Effector memory CD8-positive, alpha-beta T cell (primary cell): ENCODE measurements around the gene DOCK9.
"Not testable (repeated sequence)": the region's sequence is repeated elsewhere in the genome, so short reads cannot be mapped to it uniquely, and the experiment has no call there.

Source experiments
- ATAC-seq: fragments of 150-1000 bp; cut with Tn5 transposase; replicated peaks from 2 replicates; pipeline ENCODE4 v1.10.0; 2021; ENCODE audit warnings: mild to moderate bottlenecking, moderate library complexity
- DNase-seq, 3 experiments: peaks; one replicate each; pipeline ENCODE4 v3.0.0; 2021
- H3K27ac Mint-ChIP-seq, 2 donors: one replicate each; pipeline ENCODE4 v1.8.0; 2022; ENCODE audit warnings: mild to moderate bottlenecking in 2 of 2, mixed read lengths in 2 of 2, moderate library complexity in 2 of 2
- H3K27me3 Mint-ChIP-seq, 2 donors: one replicate each; pipeline ENCODE4 v1.8.0; 2022; ENCODE audit warnings: mixed read lengths in 2 of 2
- H3K36me3 Mint-ChIP-seq: one replicate; pipeline ENCODE4 v1.8.0; 2022; ENCODE audit warnings: mild to moderate bottlenecking, moderate library complexity, mixed read lengths; ENCODE audit not compliant: insufficient read depth
- H3K4me1 Mint-ChIP-seq, 2 donors: one replicate each; pipeline ENCODE4 v1.8.0; 2022; ENCODE audit warnings: low read depth in 2 of 2, mixed read lengths in 2 of 2
- H3K4me3 Mint-ChIP-seq, 2 donors: one replicate each; pipeline ENCODE4 v1.8.0; 2022; ENCODE audit warnings: mild to moderate bottlenecking in 2 of 2, mixed read lengths in 2 of 2, moderate library complexity in 2 of 2
- H3K9me3 Mint-ChIP-seq, 2 donors: one replicate each; pipeline ENCODE4 v1.8.0; 2022; ENCODE audit warnings: mixed read lengths in 2 of 2

Gene DOCK9

DNA sequence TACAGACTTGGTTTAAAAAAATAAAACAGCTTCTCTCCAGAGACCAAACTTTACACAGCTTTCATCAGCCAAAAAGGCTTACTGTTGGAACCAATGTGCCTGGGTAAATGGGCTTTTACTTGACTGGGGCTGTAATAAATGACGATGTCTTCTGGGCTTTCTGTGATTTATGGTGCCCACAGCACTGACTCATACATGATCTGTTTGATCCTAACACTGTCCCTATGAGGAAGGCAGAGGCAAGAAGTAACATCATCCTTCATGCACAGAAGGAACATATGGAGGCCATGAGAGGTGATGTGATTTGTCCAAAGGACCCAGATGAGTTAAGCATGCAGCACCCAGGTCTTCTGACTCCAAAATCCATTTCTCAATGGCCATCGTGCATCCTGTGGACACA is 77.4 kb downstream of the DOCK9 start:
- H3K27ac Mint-ChIP-seq, result no peak overlapping the region
- DNase-seq (no peak), ATAC-seq (no peak)
- H3K4me3 Mint-ChIP-seq, result no peak overlapping the region
- H3K36me3 Mint-ChIP-seq, result peaks cover 37% of the 10 kb centered on the region
- H3K27me3 Mint-ChIP-seq, result no peaks in the 10 kb centered on the region
- H3K9me3 Mint-ChIP-seq, result no peaks in the 10 kb centered on the region
- peaks cover 6 to 8% of the 10 kb centered on the region in 2 donors for H3K4me1 Mint-ChIP-seq

DNA sequence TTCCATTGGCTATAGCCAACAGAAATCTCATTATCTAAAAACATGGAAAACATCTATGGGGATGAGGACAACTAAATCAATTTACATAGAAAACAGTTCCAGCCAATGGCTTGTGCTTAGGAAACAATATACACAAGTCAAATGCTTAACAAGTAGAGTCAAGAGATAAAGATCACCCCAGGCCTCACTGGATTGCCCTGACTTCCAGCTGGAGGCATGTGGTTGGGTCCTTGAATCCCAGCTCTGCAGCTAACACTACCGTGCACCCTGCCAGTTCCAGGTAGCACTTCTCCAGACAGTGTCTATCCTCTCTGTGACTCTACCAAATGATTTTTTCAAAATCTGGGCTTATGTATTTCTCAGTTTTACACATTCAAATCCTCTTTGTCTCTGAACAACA is 80.2 kb downstream of the DOCK9 start:
- Mint-ChIP-seq H3K27me3 (no peaks in the 10 kb centered on the region), H3K4me3 (no peak overlapping the region), H3K36me3 (peaks cover 30% of the 10 kb centered on the region), H3K9me3 (no peaks in the 10 kb centered on the region), H3K4me1 (peaks cover 5 to 6% of the 10 kb centered on the region in 2 donors), H3K27ac (peak overlapping the region in 1 of 2 donors; percentile 3)
- ATAC-seq (no peak), DNase-seq (no peak)

DNA sequence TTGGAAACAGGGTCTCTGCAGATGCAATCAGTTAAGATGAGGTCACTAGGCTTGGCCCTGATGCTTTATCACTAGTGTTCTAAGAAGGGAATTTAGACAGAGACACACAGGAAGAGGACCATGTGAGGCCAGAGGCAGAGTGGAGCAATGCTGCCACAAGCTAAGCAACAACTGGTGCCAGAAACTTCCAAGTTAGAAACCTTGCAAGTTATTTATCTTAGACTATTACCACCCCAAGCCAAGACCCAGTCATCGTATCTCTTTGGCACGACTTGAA is 81.1 kb downstream of the DOCK9 start:
- no peak for ATAC-seq
- DNase-seq, result no peak
- H3K4me3 Mint-ChIP-seq, result no peak overlapping the region
- no peaks in the 10 kb centered on the region for H3K9me3 Mint-ChIP-seq
- H3K36me3 Mint-ChIP-seq, result peaks cover 32% of the 10 kb centered on the region
- H3K27me3 Mint-ChIP-seq, result no peaks in the 10 kb centered on the region
- H3K4me1 Mint-ChIP-seq, result peaks cover 5 to 6% of the 10 kb centered on the region in 2 donors
- peak overlapping the region; percentile 3 to 27 for H3K27ac Mint-ChIP-seq

DNA sequence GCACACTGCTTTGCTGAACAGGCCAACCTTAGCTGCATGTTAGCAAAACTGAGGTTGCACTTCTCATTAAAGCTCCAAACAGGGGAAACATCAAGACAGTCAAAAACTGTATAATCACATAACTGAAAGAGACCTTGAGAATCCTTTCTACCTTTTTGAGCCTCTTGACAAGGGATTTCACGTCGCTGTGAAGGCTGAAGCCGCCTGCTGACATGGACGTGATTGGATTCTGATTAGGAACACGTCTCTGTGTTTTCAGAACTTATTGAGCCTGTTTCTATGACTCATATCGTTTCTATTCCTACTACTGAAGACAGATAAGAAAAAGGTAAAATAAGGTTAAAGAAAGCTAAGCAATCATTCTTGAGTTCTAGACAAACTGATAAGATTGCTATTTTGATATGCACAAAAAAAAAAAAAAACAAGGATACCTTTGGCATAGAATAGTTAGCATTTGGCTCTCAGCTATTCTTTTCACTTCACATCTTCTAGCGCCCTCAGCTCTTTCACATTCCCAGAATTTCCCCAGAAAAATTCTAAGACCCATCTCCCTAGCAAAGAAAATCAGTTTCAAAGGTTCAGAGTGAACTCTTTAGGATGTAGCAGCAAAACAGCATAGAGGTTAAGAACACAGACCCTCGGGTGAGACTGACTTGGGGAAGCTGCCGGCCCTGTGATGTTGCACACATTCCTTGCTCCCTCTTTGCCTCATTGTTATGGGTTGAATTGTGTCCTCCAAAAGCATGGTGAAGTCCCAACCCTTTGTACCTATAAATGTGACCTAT is 81.6 kb downstream of the DOCK9 start:
- H3K36me3 Mint-ChIP-seq, result peaks cover 36% of the 10 kb centered on the region
- peaks cover 5 to 6% of the 10 kb centered on the region in 2 donors for H3K4me1 Mint-ChIP-seq
- ATAC-seq (no peak), DNase-seq (no peak)
- H3K27me3 Mint-ChIP-seq, result no peaks in the 10 kb centered on the region
- H3K4me3 Mint-ChIP-seq, result no peak overlapping the region
- peak overlapping the region; percentile 3 to 27 for H3K27ac Mint-ChIP-seq
- no peaks in the 10 kb centered on the region for H3K9me3 Mint-ChIP-seq

DNA sequence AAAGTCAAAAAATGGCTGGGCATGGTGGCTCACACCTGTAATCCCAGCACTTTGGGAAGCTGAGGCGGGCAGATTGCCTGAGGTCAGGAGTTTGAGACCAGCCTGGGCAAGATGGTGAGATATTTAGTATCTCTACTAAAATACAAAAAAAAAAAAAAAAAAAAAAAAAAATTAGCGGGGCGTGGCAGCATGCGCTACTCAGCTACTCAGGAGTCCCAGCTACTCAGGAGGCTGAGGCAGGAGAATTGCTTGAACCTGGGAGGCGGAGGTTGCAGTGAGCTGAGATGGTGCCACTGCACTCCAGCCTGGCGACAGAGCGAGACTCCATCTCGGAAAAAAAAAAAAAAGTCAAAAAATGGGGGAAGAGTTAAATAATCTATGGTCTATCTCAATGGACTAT is 83.0 kb downstream of the DOCK9 start:
- not testable (repeated sequence) for DNase-seq, H3K27ac Mint-ChIP-seq, ATAC-seq, H3K4me1 Mint-ChIP-seq, H3K4me3 Mint-ChIP-seq, H3K9me3 Mint-ChIP-seq, H3K27me3 Mint-ChIP-seq
- peaks cover 28% of the 10 kb centered on the region for H3K36me3 Mint-ChIP-seq

DNA sequence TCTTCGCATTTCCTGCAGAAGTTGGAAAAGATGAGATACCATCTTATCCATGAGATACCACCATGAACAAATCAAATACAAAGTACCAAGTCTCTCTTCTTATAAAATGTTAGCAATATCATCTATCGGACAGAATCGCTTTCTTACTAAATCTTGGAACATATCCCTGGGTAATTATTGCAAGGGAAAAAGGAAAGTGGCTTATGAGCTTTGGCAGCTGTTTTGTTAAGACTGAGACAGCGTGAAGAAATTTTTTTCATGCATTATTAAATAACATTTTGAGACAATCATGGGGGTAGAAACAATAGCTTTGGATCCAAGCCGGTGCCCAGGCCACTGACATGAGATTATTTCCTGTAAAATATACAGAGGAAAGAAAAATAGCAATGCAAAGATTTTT is 84.5 kb downstream of the DOCK9 start:
- Mint-ChIP-seq H3K4me1 (peaks cover 5 to 6% of the 10 kb centered on the region in 2 donors), H3K27me3 (no peaks in the 10 kb centered on the region), H3K9me3 (no peaks in the 10 kb centered on the region), H3K27ac (no peak overlapping the region), H3K4me3 (no peak overlapping the region), H3K36me3 (peaks cover 32% of the 10 kb centered on the region)
- DNase-seq, result no peak
- no peak for ATAC-seq

DNA sequence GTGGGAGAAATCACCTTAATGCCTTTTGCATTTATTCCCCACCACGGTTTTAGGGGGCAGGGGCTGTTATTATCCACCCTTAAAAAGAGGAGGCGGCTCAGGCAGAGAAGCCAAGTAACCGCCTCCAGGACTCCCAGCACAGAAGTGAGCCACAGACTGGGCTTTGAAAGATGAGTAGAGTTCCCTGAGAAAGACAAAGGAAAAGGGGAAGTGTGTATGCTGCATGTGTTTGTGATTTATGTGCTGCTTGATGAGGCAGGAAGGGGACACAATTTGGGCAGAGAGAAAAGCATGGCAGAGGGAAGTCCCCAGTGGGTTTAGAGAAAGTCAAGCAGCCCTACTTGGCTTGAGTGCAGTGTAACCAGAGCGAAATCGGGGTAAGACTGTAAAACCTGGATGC is 85.0 kb downstream of the DOCK9 start:
- Mint-ChIP-seq H3K36me3 (peaks cover 32% of the 10 kb centered on the region), H3K27me3 (no peaks in the 10 kb centered on the region), H3K4me1 (peaks cover 5 to 6% of the 10 kb centered on the region in 2 donors), H3K9me3 (no peaks in the 10 kb centered on the region), H3K4me3 (no peak overlapping the region), H3K27ac (no peak overlapping the region)
- DNase-seq, result no peak
- ATAC-seq, result no peak

DNA sequence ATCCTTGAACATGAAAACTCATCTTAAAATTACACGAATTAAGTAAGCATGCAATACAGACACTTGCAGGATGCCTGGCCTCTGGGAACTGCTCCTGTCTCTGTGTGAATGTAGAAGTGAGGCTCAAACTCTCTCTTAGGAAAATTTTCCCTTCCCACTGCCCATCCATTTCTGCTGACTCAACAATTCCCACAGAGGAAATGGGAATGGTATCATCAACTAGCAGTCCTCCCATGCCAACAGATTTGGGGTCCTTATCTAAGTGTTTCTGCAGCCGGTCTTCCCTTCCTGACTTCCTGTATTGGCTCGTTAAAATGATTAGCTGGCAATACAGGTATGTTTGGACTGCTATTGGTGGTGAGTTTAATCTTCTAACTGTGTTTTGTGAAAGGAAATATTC is 85.8 kb downstream of the DOCK9 start:
- Mint-ChIP-seq H3K36me3 (peaks cover 34% of the 10 kb centered on the region), H3K27ac (no peak overlapping the region), H3K4me1 (peaks cover 1 to 2% of the 10 kb centered on the region in 2 donors), H3K9me3 (no peaks in the 10 kb centered on the region), H3K4me3 (no peak overlapping the region), H3K27me3 (no peaks in the 10 kb centered on the region)
- DNase-seq, result no peak
- no peak for ATAC-seq

DNA sequence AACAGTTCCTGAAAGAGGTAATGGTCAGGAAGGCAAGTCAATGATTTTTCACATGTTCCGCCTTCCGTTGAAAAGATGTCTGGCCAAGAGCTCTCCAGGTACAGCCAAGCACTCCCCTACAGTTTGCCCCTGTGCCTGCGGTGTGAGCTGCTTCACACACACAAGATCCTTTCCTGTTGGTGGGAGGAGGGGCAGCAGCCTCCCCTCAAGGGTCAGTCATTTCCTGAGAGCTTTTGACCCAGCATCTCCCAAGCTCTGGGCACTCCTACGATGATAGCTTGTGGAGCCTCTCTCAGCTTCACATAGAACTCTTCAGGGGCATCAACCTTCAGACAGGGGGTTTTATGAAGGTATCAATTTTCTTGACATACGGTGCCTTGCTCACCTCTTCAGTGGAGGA is 86.9 kb downstream of the DOCK9 start:
- Mint-ChIP-seq H3K36me3 (peaks cover 37% of the 10 kb centered on the region), H3K27ac (peak overlapping the region in 1 of 2 donors; percentile 12), H3K4me1 (no peaks in the 10 kb centered on the region), H3K27me3 (no peaks in the 10 kb centered on the region), H3K4me3 (no peak overlapping the region), H3K9me3 (no peaks in the 10 kb centered on the region)
- ATAC-seq (no peak), DNase-seq (no peak)

DNA sequence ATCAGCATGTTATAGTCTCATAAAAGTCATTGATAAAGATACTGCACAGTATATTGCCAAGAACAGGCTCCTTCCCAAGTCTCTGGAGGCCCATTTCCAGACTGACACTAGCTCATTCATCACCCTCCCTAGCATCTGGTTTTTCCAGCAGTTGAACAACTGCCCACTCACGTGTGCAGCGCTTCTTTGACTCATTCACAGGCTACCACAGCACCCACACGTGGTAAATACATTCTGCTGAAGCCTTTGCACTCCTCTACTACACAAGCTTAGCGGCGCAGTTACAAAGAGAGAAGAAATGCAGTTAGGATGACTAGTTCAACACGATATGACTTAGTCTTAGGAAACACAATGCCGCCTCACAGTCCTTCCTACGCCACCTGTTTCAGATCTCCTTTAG is 87.7 kb downstream of the DOCK9 start:
- Mint-ChIP-seq H3K36me3 (peaks cover 44% of the 10 kb centered on the region), H3K27ac (peak overlapping the region in 1 of 2 donors; percentile 12), H3K4me1 (no peaks in the 10 kb centered on the region), H3K9me3 (no peaks in the 10 kb centered on the region), H3K4me3 (no peak overlapping the region), H3K27me3 (no peaks in the 10 kb centered on the region)
- no peak for DNase-seq
- ATAC-seq, result no peak

DNA sequence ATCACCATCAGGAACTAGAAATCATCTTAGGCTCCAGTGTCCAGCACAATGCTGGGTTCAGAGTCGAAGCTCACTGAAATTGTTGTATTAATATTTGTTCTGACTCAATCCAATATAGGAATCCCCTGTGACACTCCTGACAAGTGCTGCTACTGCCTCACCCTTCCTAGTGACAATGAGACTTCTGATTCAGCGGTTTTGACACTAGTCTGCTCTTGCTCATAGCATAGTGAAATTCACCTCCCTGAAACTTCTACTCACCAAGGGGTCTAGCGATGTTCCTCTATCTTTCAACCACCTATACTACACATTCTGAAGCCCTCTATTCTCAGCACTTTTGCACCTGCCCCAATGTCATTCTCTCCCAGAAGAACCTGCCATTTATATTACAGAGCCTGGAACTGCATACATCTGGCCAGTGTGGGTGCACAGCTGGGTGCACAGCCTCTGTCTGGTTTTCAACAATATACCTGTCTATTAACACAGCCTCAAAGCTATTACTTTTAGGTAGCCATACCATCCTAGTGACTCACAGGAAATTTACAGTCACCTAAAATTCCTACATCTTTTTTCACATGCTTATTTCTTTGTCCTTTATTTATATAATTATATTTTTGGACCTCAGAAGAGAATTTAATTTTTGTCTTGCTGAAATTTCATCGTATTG is 88.3 kb downstream of the DOCK9 start:
- peaks cover 50% of the 10 kb centered on the region for H3K36me3 Mint-ChIP-seq
- H3K4me1 Mint-ChIP-seq, result no peaks in the 10 kb centered on the region
- ATAC-seq, result no peak

DNA sequence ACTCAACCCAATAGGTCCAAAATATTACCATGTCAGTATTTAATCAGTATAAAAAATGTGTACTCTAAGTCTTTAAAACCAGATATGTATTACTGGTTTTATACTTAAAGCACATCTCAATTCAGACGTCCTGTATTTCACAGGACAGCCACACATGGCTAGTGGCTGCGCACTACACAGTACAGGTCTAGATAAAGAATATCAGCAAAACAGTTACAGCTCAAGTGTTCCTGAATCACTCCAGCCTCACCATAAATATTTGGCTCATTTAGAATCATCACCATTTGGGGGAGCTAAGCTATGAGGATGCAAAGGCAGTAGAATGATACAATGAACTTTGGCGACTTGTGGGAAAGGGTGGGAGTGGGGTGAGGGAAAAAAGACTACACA is 89.0 kb downstream of the DOCK9 start:
- Mint-ChIP-seq H3K9me3 (no peaks in the 10 kb centered on the region), H3K27me3 (no peaks in the 10 kb centered on the region), H3K4me1 (no peaks in the 10 kb centered on the region), H3K4me3 (no peak overlapping the region), H3K27ac (no peak overlapping the region), H3K36me3 (peaks cover 55% of the 10 kb centered on the region)
- no peak for DNase-seq
- ATAC-seq, result no peak

More for the DNA sequence above, 88.3 kb downstream of the DOCK9 start:
- no peak overlapping the region for H3K4me3 Mint-ChIP-seq
- no peak for DNase-seq
- no peaks in the 10 kb centered on the region for H3K27me3 Mint-ChIP-seq
- no peaks in the 10 kb centered on the region for H3K9me3 Mint-ChIP-seq
- peak overlapping the region in 1 of 2 donors; percentile 12 for H3K27ac Mint-ChIP-seq

DNA sequence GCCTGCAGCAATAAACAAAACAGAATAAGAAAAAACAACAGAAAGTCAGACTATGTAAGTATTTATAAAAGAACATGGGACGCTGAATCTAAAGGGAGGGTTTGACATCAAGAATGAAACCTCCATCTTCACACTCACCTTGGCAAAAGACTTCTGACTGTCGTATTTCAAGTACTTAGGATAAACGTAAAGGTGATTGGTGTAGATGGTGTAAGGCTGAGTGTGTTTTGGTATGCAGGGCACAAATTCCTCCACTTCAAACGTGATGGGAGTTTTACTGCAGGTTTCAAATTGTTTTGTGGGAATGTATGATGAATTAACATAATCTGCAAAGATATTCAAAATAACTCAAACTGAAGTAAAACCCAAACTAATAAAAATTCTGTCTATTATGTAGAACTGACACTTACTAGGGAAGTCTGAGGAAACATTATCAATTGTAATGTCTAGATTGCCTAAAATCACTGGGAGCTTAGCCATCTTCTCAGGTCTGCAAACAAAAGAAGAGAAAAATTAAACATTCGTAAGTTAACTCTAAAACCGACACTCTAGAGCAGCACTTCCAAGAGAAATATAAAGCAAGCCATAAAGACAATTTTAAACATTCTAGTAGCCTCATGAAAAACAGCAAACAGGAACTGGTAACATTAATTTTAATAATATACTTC is 89.5 kb downstream of the DOCK9 start:
- H3K4me3 Mint-ChIP-seq, result no peak overlapping the region
- H3K36me3 Mint-ChIP-seq, result peaks cover 56% of the 10 kb centered on the region
- no peaks in the 10 kb centered on the region for H3K9me3 Mint-ChIP-seq
- H3K27ac Mint-ChIP-seq, result no peak overlapping the region
- DNase-seq (no peak), ATAC-seq (no peak)
- H3K27me3 Mint-ChIP-seq, result no peaks in the 10 kb centered on the region
- H3K4me1 Mint-ChIP-seq, result no peaks in the 10 kb centered on the region
